ENCODE measurements around the gene ADAMTSL3.
"Not testable (repeated sequence)": the region's sequence is repeated elsewhere in the genome, so short reads cannot be mapped to it uniquely, and the experiment has no call there.

Gene ADAMTSL3

GRCh38 chr15:84051146-84051545 is 397.2 kb downstream of the ADAMTSL3 start:
- not testable (repeated sequence) for DNase-seq

- DNase-seq, result not testable (repeated sequence)
These were observed 400.6 kb downstream of the ADAMTSL3 start for GRCh38 chr15:84054544-84054943.

- no peak for DNase-seq
These were observed 403.9 kb downstream of the ADAMTSL3 start for GRCh38 chr15:84057714-84058331.

DNA sequence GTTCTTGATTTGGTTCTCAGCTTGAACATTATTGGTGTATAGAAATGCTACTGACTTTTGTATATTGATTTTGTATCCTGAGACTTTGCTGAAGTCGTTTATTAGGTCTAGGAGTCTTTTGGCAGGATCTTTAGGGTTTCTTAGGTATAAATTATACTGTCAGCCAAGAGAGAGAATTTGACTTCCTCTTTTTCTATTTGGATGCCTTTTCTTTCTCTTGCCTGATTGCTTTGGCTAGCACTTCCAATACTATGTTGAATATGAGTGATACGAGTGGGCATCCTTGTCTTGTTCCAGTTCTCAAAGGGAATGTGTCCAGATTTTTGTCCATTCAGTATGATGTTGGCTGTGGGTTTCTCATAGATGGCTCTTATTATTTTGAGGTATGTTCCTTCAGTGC is 409.8 kb downstream of the ADAMTSL3 start:
- DNase-seq, result not testable (repeated sequence)

DNA sequence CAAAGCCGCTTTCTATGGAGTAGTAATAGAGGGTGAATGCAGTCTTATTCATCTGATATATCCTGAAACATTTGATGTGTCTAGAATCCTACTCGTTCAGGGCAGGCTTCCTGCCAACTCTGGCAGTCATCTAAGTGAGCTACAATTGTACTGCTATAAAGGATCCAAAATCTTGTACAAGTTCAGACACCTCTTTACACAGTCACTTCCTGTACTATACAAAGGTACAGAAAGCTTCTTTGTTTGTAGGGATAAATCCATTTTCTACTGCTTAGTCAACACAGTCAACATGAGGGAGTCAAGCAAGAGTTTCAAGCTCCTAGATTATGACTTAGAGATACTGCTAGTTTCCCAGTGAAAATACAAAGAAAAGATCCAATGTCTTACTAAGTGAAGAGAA is 414.8 kb downstream of the ADAMTSL3 start:
- not testable (repeated sequence) for DNase-seq

GRCh38 chr15:84078038-84078437 is 424.1 kb downstream of the ADAMTSL3 start:
- DNase-seq, result not testable (repeated sequence)

- not testable (repeated sequence) for DNase-seq
These were observed 425.5 kb downstream of the ADAMTSL3 start for GRCh38 chr15:84079325-84079884.

DNA sequence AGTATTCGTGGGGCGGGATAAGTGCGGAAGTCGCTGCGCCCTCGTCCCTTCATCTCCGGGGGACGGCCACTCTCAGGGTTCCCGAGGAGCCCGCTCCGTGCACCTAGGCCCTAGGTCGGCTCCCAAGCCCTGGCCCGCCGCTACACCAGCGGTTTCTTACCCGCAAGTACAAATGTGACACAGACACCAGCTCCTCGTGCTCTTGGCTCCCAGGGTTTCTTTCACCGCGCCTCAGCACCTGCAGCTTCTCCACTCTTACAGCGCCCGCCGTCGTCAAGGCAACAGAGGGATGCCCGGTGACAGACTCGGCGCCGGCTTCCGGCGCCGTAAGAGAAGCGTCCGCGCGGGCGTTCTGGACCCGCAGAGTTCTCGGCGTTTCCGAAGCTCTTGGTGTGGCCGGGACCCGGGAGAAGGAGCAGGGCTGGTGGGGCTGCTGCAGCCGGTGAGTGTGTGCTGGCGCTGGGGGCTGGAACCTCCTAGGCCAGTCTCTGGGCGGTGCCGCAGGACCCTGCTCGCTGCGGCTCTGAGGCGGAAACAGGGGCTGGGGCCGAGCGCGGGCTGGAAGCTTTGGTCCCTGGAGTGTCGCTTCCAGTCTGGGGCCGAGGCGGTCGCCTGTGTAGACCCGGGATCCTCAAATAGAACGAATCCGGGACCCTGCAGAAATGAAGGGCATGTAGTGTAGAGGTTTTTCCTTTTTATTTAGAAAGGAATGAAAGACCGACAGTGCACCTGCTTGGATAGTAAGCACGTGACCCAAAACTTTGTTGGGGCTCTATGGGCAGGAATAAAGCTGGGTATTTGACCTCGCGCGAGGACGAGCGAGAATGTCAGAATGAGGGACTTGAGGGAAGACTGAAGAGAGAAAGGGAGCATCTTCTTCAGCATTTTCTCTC is 426.2 kb downstream of the ADAMTSL3 start:
- DNase-seq, result peak; percentile 30

DNA sequence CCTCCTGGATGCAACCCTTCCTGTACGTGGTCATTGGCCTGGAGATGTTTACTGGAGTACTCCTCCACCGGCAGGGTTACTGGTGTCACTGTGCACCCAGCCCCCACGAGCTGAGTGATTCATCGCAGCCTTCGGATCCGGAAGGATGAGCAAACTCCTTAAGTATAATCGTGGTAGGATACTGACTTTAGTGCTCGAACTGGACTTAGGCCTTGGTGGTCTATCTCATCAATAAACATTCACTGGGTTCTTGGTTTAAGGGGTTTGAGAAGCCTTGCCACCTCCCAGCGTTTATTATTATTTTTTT is 426.8 kb downstream of the ADAMTSL3 start:
- DNase-seq, result not testable (repeated sequence)

DNA sequence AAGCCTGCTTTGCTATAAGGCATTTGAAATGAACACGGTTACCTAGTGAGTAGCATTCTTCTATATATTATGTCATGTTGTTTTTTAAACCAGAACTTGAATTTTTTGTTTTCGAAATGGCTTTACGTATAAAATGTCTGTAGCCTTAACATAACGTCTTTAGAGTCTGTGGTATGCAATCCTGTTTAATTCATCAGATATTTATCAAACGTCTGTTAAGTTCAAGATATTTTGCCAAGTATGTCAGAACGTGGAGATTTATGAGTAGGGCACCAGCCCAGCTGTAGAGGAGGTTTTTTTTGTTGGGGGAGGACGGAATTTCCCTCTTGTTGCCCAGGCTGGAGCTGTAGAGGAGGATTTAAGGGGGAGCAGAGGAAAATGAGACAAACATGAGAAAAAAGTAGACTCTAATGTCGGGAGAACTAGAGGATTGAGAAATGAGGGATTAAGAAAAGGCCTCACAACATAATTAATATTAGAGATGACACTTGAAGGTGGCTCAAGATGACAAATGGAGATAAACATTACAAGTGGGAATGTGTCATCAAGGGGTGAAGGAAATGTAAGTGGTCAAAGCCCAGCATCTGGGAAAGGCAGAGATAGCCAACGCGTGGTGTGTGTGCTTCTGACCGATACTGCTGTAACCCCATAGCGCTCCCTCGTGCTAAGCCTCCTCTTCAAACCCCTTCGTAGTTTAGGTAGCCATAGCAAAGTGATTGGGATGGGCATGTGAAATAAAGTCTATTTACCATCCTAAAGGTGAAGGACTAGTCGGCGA is 427.7 kb downstream of the ADAMTSL3 start:
- DNase-seq, result no peak

DNA sequence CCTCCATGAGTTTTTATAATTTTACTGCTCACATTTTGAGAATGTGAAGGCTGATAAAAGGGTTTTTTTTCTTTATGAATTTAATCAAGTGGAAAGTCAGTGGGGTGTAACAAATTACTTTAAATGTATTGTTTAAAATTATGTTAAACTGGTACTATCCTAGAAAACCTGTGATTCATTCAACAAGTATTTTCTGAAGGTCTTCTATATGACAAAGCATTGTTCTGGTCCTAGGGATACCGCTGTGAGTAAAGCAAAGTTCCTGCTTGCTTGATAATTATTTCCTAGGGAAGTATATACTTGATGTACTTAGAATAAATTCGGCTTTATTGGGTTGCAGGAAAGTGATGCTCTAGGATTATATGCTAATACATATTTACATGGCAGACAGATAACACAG is 428.8 kb downstream of the ADAMTSL3 start:
- no peak for DNase-seq

- not testable (repeated sequence) for DNase-seq
These were observed 432.1 kb downstream of the ADAMTSL3 start for GRCh38 chr15:84086071-84086470.
